CD8-positive, alpha-beta memory T cell (primary cell): ENCODE results near the gene RASGRF1. TPM values are rescaled to one million over a fixed set of nuclear protein-coding genes. Genes with fewer than 3 reads are reported as not detected.
"Not testable (repeated sequence)": the region's sequence is repeated elsewhere in the genome, so short reads cannot be mapped to it uniquely, and the experiment has no call there.

Experiments used
- CTCF ChIA-PET: fragments of 350-600 bp; sonication (Branson Sonifier 250); formaldehyde crosslinking; loops from one replicate; lab custom pipeline; 2021; ENCODE audit warnings: antibody characterized with exemption; lab: Charles Lee
- POLR2A ChIA-PET: fragments of 350-600 bp; sonication (Branson Sonifier 250); formaldehyde crosslinking; loops from one replicate; lab custom pipeline; 2021; ENCODE audit warnings: antibody characterized with exemption; lab: Charles Lee
- DNase-seq, 5 donors: peaks; one replicate each; pipeline versions ENCODE4 v3.0.0 to v3.0.0-alpha.2; 2020 to 2022; ENCODE audit warnings: mixed read lengths in 1 of 5
- H3K27ac ChIP-seq: one replicate; pipeline ENCODE4 v1.7.0; 2013; ENCODE audit warnings: low read depth, mild to moderate bottlenecking, low read length, moderate library complexity
- H3K27me3 ChIP-seq: 2 replicates; pipeline ENCODE4 v1.7.0; 2013; ENCODE audit warnings: low read length, mild to moderate bottlenecking; ENCODE audit not compliant: insufficient read depth, poor library complexity, severe bottlenecking
- H3K36me3 ChIP-seq: 2 replicates; pipeline ENCODE4 v1.7.0; 2013; ENCODE audit warnings: mild to moderate bottlenecking, low read length, moderate library complexity; ENCODE audit not compliant: insufficient read depth
- H3K4me1 ChIP-seq: 2 replicates; pipeline ENCODE4 v1.7.0; 2013; ENCODE audit warnings: mild to moderate bottlenecking, low read length, moderate library complexity; ENCODE audit not compliant: insufficient read depth
- H3K4me3 ChIP-seq: 2 replicates; pipeline ENCODE4 v1.7.0; 2013; ENCODE audit warnings: mild to moderate bottlenecking, low read length
- H3K9me3 ChIP-seq: 2 replicates; pipeline ENCODE4 v1.7.0; 2013; ENCODE audit warnings: mild to moderate bottlenecking, low read length
- H3K27ac Mint-ChIP-seq, 8 donors: one replicate each; pipeline ENCODE4 v1.8.0; 2020 to 2021; ENCODE audit warnings: mixed read lengths in 8 of 8, mild to moderate bottlenecking in 6 of 8, inconsistent platforms in 3 of 8, moderate library complexity in 3 of 8
- H3K27me3 Mint-ChIP-seq, 2 donors: one replicate each; pipeline ENCODE4 v1.8.0; 2020 to 2021; ENCODE audit warnings: mixed read lengths in 2 of 2, mild to moderate bottlenecking in 1 of 2, moderate library complexity in 1 of 2
- H3K36me3 Mint-ChIP-seq, 3 donors: one replicate each; pipeline ENCODE4 v1.8.0; 2020 to 2021; ENCODE audit warnings: mixed read lengths in 3 of 3, inconsistent platforms in 1 of 3, mild to moderate bottlenecking in 1 of 3
- H3K4me1 Mint-ChIP-seq, 3 donors: one replicate each; pipeline ENCODE4 v1.8.0; 2020 to 2021; ENCODE audit warnings: mixed read lengths in 3 of 3, inconsistent platforms in 1 of 3, mild to moderate bottlenecking in 1 of 3
- H3K4me3 Mint-ChIP-seq, 7 donors: one replicate each; pipeline ENCODE4 v1.8.0; 2020 to 2021; ENCODE audit warnings: mixed read lengths in 7 of 7, mild to moderate bottlenecking in 6 of 7, moderate library complexity in 4 of 7, inconsistent platforms in 2 of 7
- H3K9me3 Mint-ChIP-seq, 5 donors: one replicate each; pipeline ENCODE4 v1.8.0; 2020 to 2022; ENCODE audit warnings: mixed read lengths in 5 of 5, mild to moderate bottlenecking in 3 of 5, moderate library complexity in 2 of 5, inconsistent platforms in 1 of 5
- polyA plus RNA-seq: library from polyadenylated mRNA; unstranded; fragments of 300-500 nt; fragmentation: Illumina TruSeq; gene quantifications from one replicate; pipeline ENCODE4 v1.2.3, GENCODE V29; 2021
- total RNA-seq, 2 experiments: library from RNA; stranded (reverse); gene quantifications; one replicate each; pipeline ENCODE4 v1.2.3, GENCODE V29; 2021

The RASGRF1 gene
- total and polyA plus RNA-seq, 3 experiments from 2014 or later, result not detected

GRCh38 chr15:78995161-78995560, 95.4 kb downstream of the RASGRF1 start:
- H3K27me3 ChIP-seq, CTCF ChIA-PET, H3K9me3 Mint-ChIP-seq, POLR2A ChIA-PET, H3K27ac Mint-ChIP-seq, H3K36me3 ChIP-seq, H3K4me1 ChIP-seq, H3K4me3 ChIP-seq, H3K36me3 Mint-ChIP-seq, H3K4me1 Mint-ChIP-seq, DNase-seq, H3K27ac ChIP-seq, H3K4me3 Mint-ChIP-seq, H3K9me3 ChIP-seq: not testable (repeated sequence)
- peaks cover 0 to 11% of the 10 kb centered on the region in 2 donors for H3K27me3 Mint-ChIP-seq

- CTCF ChIA-PET, result no interaction called here
- Mint-ChIP-seq H3K4me1 (no peaks in the 10 kb centered on the region), H3K27me3 (peaks cover 0 to 16% of the 10 kb centered on the region in 2 donors), H3K27ac (no peak overlapping the region), H3K4me3 (no peak overlapping the region), H3K36me3 (no peaks in the 10 kb centered on the region), H3K9me3 (no peaks in the 10 kb centered on the region)
- Histone ChIP-seq H3K9me3 (no peaks in the 10 kb centered on the region), H3K27ac (no peak overlapping the region), H3K4me3 (no peak overlapping the region), H3K27me3 (no peaks in the 10 kb centered on the region), H3K36me3 (no peaks in the 10 kb centered on the region), H3K4me1 (no peaks in the 10 kb centered on the region)
- DNase-seq, result no peak
- POLR2A ChIA-PET, result no interaction called here
These were observed 96.5 kb downstream of the RASGRF1 start for GRCh38 chr15:78993931-78994530.

- peaks cover 0 to 17% of the 10 kb centered on the region in 2 donors for H3K27me3 Mint-ChIP-seq
- Histone ChIP-seq H3K27ac (no peak overlapping the region), H3K9me3 (no peaks in the 10 kb centered on the region), H3K36me3 (no peaks in the 10 kb centered on the region), H3K27me3 (no peaks in the 10 kb centered on the region), H3K4me3 (no peak overlapping the region), H3K4me1 (no peaks in the 10 kb centered on the region)
- ChIA-PET POLR2A (no interaction called here), CTCF (no interaction called here)
- no peak overlapping the region for H3K4me3 Mint-ChIP-seq
- peak overlapping the region in 2 of 8 donors; percentile 5 to 11 for H3K27ac Mint-ChIP-seq
- no peaks in the 10 kb centered on the region for H3K4me1 Mint-ChIP-seq
- H3K36me3 Mint-ChIP-seq, result no peaks in the 10 kb centered on the region
- no peak for DNase-seq
- no peaks in the 10 kb centered on the region for H3K9me3 Mint-ChIP-seq
These were observed 97.2 kb downstream of the RASGRF1 start for GRCh38 chr15:78993257-78993930.

GRCh38 chr15:78992416-78993256, 97.9 kb downstream of the RASGRF1 start:
- H3K27me3 ChIP-seq, result no peaks in the 10 kb centered on the region
- Mint-ChIP-seq H3K4me3 (no peak overlapping the region), H3K4me1 (no peaks in the 10 kb centered on the region), H3K9me3 (no peaks in the 10 kb centered on the region), H3K36me3 (no peaks in the 10 kb centered on the region), H3K27ac (peak overlapping the region in 3 of 8 donors; percentile 5 to 93 (median 60)), H3K27me3 (peaks cover 0 to 23% of the 10 kb centered on the region in 2 donors)
- H3K9me3 ChIP-seq, result no peaks in the 10 kb centered on the region
- ChIA-PET CTCF (no interaction called here), POLR2A (no interaction called here)
- no peaks in the 10 kb centered on the region for H3K4me1 ChIP-seq
- no peak overlapping the region for H3K27ac ChIP-seq
- no peaks in the 10 kb centered on the region for H3K36me3 ChIP-seq
- H3K4me3 ChIP-seq, result no peak overlapping the region
- DNase-seq, result no peak

GRCh38 chr15:78991879-78992278, 98.7 kb downstream of the RASGRF1 start:
- ChIA-PET CTCF (no interaction called here), POLR2A (no interaction called here)
- Mint-ChIP-seq H3K27me3 (peaks cover 0 to 24% of the 10 kb centered on the region in 2 donors), H3K4me1 (no peaks in the 10 kb centered on the region), H3K36me3 (no peaks in the 10 kb centered on the region), H3K27ac (peak overlapping the region in 1 of 8 donors; percentile 93), H3K4me3 (no peak overlapping the region), H3K9me3 (no peaks in the 10 kb centered on the region)
- DNase-seq, result no peak
- Histone ChIP-seq H3K9me3 (no peaks in the 10 kb centered on the region), H3K4me1 (no peaks in the 10 kb centered on the region), H3K4me3 (no peak overlapping the region), H3K36me3 (no peaks in the 10 kb centered on the region), H3K27me3 (no peaks in the 10 kb centered on the region), H3K27ac (no peak overlapping the region)

GRCh38 chr15:78991476-78991875, 99.1 kb downstream of the RASGRF1 start:
- H3K36me3 Mint-ChIP-seq, result no peaks in the 10 kb centered on the region
- no peak overlapping the region for H3K4me3 ChIP-seq
- no peak for DNase-seq
- POLR2A ChIA-PET, result no interaction called here
- no peaks in the 10 kb centered on the region for H3K4me1 Mint-ChIP-seq
- H3K9me3 ChIP-seq, result no peaks in the 10 kb centered on the region
- H3K27ac ChIP-seq, result no peak overlapping the region
- H3K9me3 Mint-ChIP-seq, result no peaks in the 10 kb centered on the region
- no peaks in the 10 kb centered on the region for H3K36me3 ChIP-seq
- H3K27ac Mint-ChIP-seq, result no peak overlapping the region
- CTCF ChIA-PET, result no interaction called here
- H3K4me3 Mint-ChIP-seq, result no peak overlapping the region
- H3K27me3 Mint-ChIP-seq, result peaks cover 0 to 24% of the 10 kb centered on the region in 2 donors
- no peaks in the 10 kb centered on the region for H3K4me1 ChIP-seq
- no peaks in the 10 kb centered on the region for H3K27me3 ChIP-seq

GRCh38 chr15:78990278-78990677, 100.3 kb downstream of the RASGRF1 start:
- no peaks in the 10 kb centered on the region for H3K4me1 Mint-ChIP-seq
- H3K27ac Mint-ChIP-seq, result no peak overlapping the region
- peaks cover 0 to 28% of the 10 kb centered on the region in 2 donors for H3K27me3 Mint-ChIP-seq

GRCh38 chr15:78989701-78990240, 100.8 kb downstream of the RASGRF1 start:
- POLR2A ChIA-PET, result no interaction called here
- no peak for DNase-seq
- no peak overlapping the region for H3K4me3 Mint-ChIP-seq
- Histone ChIP-seq H3K36me3 (no peaks in the 10 kb centered on the region), H3K4me3 (no peak overlapping the region), H3K4me1 (no peaks in the 10 kb centered on the region), H3K27me3 (no peaks in the 10 kb centered on the region), H3K27ac (no peak overlapping the region), H3K9me3 (no peaks in the 10 kb centered on the region)
- CTCF ChIA-PET, result no interaction called here
- H3K27me3 Mint-ChIP-seq, result peaks cover 0 to 28% of the 10 kb centered on the region in 2 donors
- H3K4me1 Mint-ChIP-seq, result no peaks in the 10 kb centered on the region
- H3K9me3 Mint-ChIP-seq, result no peaks in the 10 kb centered on the region
- H3K36me3 Mint-ChIP-seq, result no peaks in the 10 kb centered on the region
- no peak overlapping the region for H3K27ac Mint-ChIP-seq

More at GRCh38 chr15:78990278-78990677, 100.3 kb downstream of the RASGRF1 start:
- CTCF ChIA-PET, result no interaction called here
- no peaks in the 10 kb centered on the region for H3K27me3 ChIP-seq
- POLR2A ChIA-PET, result no interaction called here
- no peak overlapping the region for H3K4me3 ChIP-seq
- H3K36me3 Mint-ChIP-seq, result no peaks in the 10 kb centered on the region
- no peaks in the 10 kb centered on the region for H3K36me3 ChIP-seq
- no peak overlapping the region for H3K27ac ChIP-seq
- H3K9me3 Mint-ChIP-seq, result no peaks in the 10 kb centered on the region
- no peak overlapping the region for H3K4me3 Mint-ChIP-seq
- H3K9me3 ChIP-seq, result no peaks in the 10 kb centered on the region
- DNase-seq, result no peak
- H3K4me1 ChIP-seq, result no peaks in the 10 kb centered on the region
